Measurements from ENCODE around the gene BCLAF3. TPM values are rescaled to one million over a fixed set of nuclear protein-coding genes. Genes with fewer than 3 reads are reported as not detected.
A peak's percentile ranks its signal among the peaks of the same experiment; 100 is the strongest.

Gene BCLAF3
- total RNA-seq (2.0 and 3.5 TPM in 2 replicates), polyA plus RNA-seq (2.9 and 5.5 TPM in 2 replicates)

- DNase-seq (ENCODE audit: low read depth in 1 of 2, low spot score in 1 of 2): peak; percentile 91
- H3K4me3 ChIP-seq: peak within 1 kb of the TSS; percentile 78
- TF ChIP-seq CTCF (IDR thresholded peaks at IDR 0.05; ENCODE audit: low read depth, low read length): peak; percentile 72
- H3K4me1 ChIP-seq (ENCODE audit: low read depth): no peaks in the 10 kb centered on the region
- H3K36me3 ChIP-seq: no peaks in the 10 kb centered on the region
- H3K27ac ChIP-seq: no peak within 1 kb of the TSS
- no peaks in the 10 kb centered on the region for H3K9me3 ChIP-seq (ENCODE audit: low read depth)
- H3K27me3 ChIP-seq: no peaks in the 10 kb centered on the region
Measured at GRCh38 chrX:19990556-19991349, at the start of gene BCLAF3. Gene BCLAF3, minus strand, starts transcription at chrX:19991061. Its CDS starts 20,797 bp downstream, at chrX:19970264.

- no peaks in the 10 kb centered on the region for H3K4me1 ChIP-seq (ENCODE audit: low read depth)
- no peaks in the 10 kb centered on the region for H3K27me3 ChIP-seq
- H3K9me3 ChIP-seq (ENCODE audit: low read depth): no peaks in the 10 kb centered on the region
- TF ChIP-seq CTCF (IDR thresholded peaks at IDR 0.05; ENCODE audit: low read depth, low read length): no peak
- no peak for DNase-seq (ENCODE audit: low read depth in 1 of 2, low spot score in 1 of 2)
- H3K36me3 ChIP-seq: no peaks in the 10 kb centered on the region
- H3K4me3 ChIP-seq: no peak overlapping the region
- no peak overlapping the region for H3K27ac ChIP-seq
Measured at GRCh38 chrX:20038966-20039365, 48.1 kb upstream of the BCLAF3 start.

GRCh38 chrX:20037186-20037585 lies 46.3 kb upstream of the BCLAF3 start:
- Histone ChIP-seq H3K27ac (no peak overlapping the region), H3K4me1 (ENCODE audit: low read depth) (no peaks in the 10 kb centered on the region), H3K27me3 (no peaks in the 10 kb centered on the region), H3K4me3 (no peak overlapping the region), H3K9me3 (ENCODE audit: low read depth) (no peaks in the 10 kb centered on the region), H3K36me3 (no peaks in the 10 kb centered on the region)
- DNase-seq (ENCODE audit: low read depth in 1 of 2, low spot score in 1 of 2): no peak
- TF ChIP-seq CTCF (IDR thresholded peaks at IDR 0.05; ENCODE audit: low read depth, low read length): no peak

- no peaks in the 10 kb centered on the region for H3K36me3 ChIP-seq
- H3K9me3 ChIP-seq (ENCODE audit: low read depth): no peaks in the 10 kb centered on the region
- no peak for TF ChIP-seq CTCF (IDR thresholded peaks at IDR 0.05; ENCODE audit: low read depth, low read length)
- no peak overlapping the region for H3K4me3 ChIP-seq
- H3K4me1 ChIP-seq (ENCODE audit: low read depth): no peaks in the 10 kb centered on the region
- no peak for DNase-seq (ENCODE audit: low read depth in 1 of 2, low spot score in 1 of 2)
- H3K27ac ChIP-seq: no peak overlapping the region
- H3K27me3 ChIP-seq: no peaks in the 10 kb centered on the region
Measured at GRCh38 chrX:20032201-20032600, 41.3 kb upstream of the BCLAF3 start.

GRCh38 chrX:20029728-20030127 lies 38.9 kb upstream of the BCLAF3 start:
- no peak for TF ChIP-seq CTCF (IDR thresholded peaks at IDR 0.05; ENCODE audit: low read depth, low read length)
- Histone ChIP-seq H3K27ac (no peak overlapping the region), H3K27me3 (no peaks in the 10 kb centered on the region), H3K36me3 (no peaks in the 10 kb centered on the region), H3K4me1 (ENCODE audit: low read depth) (no peaks in the 10 kb centered on the region), H3K4me3 (no peak overlapping the region), H3K9me3 (ENCODE audit: low read depth) (no peaks in the 10 kb centered on the region)
- no peak for DNase-seq (ENCODE audit: low read depth in 1 of 2, low spot score in 1 of 2)
